Measurements from ENCODE around the gene XPR1. TPM values are rescaled to one million over a fixed set of nuclear protein-coding genes. Genes with fewer than 3 reads are reported as not detected.

Gene XPR1
- total RNA-seq, 1 donor = 25.7 TPM

DNA sequence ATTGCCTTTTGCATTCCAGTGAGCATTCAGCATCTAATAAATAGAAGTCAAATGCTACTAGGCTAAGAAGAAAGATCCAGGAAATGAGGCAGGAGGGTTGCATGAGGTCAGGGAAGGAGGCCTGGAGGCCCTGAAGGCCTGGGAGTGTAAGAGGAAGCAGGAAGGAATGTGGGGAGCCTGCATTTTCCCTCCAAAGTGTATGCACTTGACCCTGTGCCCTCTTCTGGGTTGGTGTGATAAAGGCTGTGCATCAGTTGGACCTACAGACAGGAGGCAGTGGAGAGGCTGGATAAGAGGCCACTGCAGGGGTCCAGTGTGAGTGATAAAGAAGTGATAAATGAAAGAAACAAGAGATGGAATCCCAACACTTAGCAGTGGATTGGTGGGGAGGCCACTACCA lies 301.3 kb downstream of the XPR1 start:
- no peak overlapping the region for H3K4me3 ChIP-seq (ENCODE audit: insufficient read depth, low read length)
- no peak overlapping the region for H3K4me2 ChIP-seq (ENCODE audit: insufficient read depth, low read length)
- peaks cover 8% of the 10 kb centered on the region for H3K36me3 ChIP-seq (ENCODE audit: insufficient read depth, low read length)
- TF ChIP-seq, protein P1, sequence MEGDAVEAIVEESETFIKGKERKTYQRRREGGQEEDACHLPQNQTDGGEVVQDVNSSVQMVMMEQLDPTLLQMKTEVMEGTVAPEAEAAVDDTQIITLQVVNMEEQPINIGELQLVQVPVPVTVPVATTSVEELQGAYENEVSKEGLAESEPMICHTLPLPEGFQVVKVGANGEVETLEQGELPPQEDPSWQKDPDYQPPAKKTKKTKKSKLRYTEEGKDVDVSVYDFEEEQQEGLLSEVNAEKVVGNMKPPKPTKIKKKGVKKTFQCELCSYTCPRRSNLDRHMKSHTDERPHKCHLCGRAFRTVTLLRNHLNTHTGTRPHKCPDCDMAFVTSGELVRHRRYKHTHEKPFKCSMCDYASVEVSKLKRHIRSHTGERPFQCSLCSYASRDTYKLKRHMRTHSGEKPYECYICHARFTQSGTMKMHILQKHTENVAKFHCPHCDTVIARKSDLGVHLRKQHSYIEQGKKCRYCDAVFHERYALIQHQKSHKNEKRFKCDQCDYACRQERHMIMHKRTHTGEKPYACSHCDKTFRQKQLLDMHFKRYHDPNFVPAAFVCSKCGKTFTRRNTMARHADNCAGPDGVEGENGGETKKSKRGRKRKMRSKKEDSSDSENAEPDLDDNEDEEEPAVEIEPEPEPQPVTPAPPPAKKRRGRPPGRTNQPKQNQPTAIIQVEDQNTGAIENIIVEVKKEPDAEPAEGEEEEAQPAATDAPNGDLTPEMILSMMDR (IDR thresholded peaks at IDR 0.05; ENCODE audit: extremely low read depth, low read depth, low read length) = no peak
- H3K27me3 ChIP-seq (ENCODE audit: insufficient read depth, low read length) = no peaks in the 10 kb centered on the region
- no peak overlapping the region for H3K27ac ChIP-seq (ENCODE audit: low read depth, low read length)
- H4K20me1 ChIP-seq (ENCODE audit: insufficient read depth, low read length) = peaks cover 3% of the 10 kb centered on the region
- H2AFZ ChIP-seq (ENCODE audit: low read length) = no peak overlapping the region
- H3K79me2 ChIP-seq (ENCODE audit: insufficient read depth, low read length) = no peaks in the 10 kb centered on the region
- no peaks in the 10 kb centered on the region for H3K9me3 ChIP-seq (ENCODE audit: low read depth, low read length)
- no peak for DNase-seq (ENCODE audit: insufficient read length, low spot score, missing footprints)
- no peaks in the 10 kb centered on the region for H3K4me1 ChIP-seq (ENCODE audit: insufficient read depth, low read length)

DNA sequence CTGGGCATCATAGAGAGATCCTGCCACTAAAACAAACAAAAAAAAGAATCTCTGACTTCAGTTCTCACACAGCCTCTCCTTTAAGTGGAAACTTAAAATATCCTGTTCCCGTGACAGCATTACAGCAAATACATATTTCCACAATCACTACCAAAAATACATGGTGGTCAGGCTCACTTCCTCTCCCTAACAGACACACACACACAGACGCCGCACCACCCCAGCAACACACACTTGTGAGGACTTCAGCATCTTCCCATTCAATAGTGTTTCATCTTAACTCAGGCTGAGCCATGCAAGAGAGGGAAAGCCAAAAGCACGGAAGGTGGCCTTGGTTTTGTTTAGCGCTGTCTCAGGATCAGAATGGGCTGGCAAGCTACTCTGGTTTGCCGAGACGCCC lies 302.7 kb downstream of the XPR1 start:
- H3K79me2 ChIP-seq (ENCODE audit: insufficient read depth, low read length) = no peaks in the 10 kb centered on the region
- H4K20me1 ChIP-seq (ENCODE audit: insufficient read depth, low read length) = no peaks in the 10 kb centered on the region
- TF ChIP-seq, protein P1 (IDR thresholded peaks at IDR 0.05; ENCODE audit: extremely low read depth, low read depth, low read length) = no peak
- peaks cover 5% of the 10 kb centered on the region for H3K36me3 ChIP-seq (ENCODE audit: insufficient read depth, low read length)
- H3K4me3 ChIP-seq (ENCODE audit: insufficient read depth, low read length) = no peak overlapping the region
- no peak for DNase-seq (ENCODE audit: insufficient read length, low spot score, missing footprints)
- H3K27me3 ChIP-seq (ENCODE audit: insufficient read depth, low read length) = no peaks in the 10 kb centered on the region
- no peak overlapping the region for H3K4me2 ChIP-seq (ENCODE audit: insufficient read depth, low read length)
- H2AFZ ChIP-seq (ENCODE audit: low read length) = no peak overlapping the region
- H3K9me3 ChIP-seq (ENCODE audit: low read depth, low read length) = no peaks in the 10 kb centered on the region
- no peaks in the 10 kb centered on the region for H3K4me1 ChIP-seq (ENCODE audit: insufficient read depth, low read length)
- H3K27ac ChIP-seq (ENCODE audit: low read depth, low read length) = no peak overlapping the region

DNA sequence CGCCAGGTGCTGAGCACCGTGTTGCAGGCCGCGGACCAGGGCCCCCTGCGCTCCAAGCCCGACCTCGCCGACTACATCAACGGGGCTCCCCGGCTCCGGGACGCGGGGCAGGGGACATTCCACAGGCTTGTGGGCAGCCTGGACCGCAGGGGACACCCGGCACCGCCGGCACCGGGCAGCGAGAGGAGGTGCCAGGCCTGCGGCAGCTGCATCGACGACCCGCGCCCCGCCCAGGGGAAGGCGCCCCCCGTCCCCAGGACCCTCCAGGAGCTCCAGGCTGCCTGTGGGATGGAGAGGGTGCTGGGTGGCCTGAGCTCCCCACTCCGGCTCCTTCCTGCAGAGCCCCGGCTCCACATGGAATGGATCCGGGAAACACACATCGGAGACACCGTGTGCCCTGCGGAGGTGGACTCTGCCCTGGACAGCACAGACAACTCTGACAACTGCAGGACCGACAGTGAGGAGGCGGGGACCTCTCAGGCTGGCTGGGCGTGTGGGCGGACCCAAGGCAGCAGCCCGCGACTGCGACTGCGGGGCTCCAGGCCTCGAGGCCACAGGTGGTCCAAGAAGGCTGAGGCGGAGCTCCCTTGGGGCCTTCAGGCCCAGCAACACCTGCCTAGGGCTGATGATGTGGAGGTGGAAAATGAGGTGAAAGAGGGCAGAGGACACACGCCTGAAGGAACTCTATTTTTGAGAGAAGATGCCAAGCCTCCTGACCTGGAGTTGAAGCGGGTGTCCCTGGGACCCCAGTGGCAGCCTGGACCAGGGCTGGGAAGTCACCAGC lies 303.7 kb downstream of the XPR1 start:
- H3K4me3 ChIP-seq (ENCODE audit: insufficient read depth, low read length) = no peak overlapping the region
- no peak overlapping the region for H3K4me2 ChIP-seq (ENCODE audit: insufficient read depth, low read length)
- peaks cover 5% of the 10 kb centered on the region for H3K36me3 ChIP-seq (ENCODE audit: insufficient read depth, low read length)
- H3K4me1 ChIP-seq (ENCODE audit: insufficient read depth, low read length) = no peaks in the 10 kb centered on the region
- H3K9me3 ChIP-seq (ENCODE audit: low read depth, low read length) = no peaks in the 10 kb centered on the region
- H3K27me3 ChIP-seq (ENCODE audit: insufficient read depth, low read length) = no peaks in the 10 kb centered on the region
- TF ChIP-seq, protein P1 (IDR thresholded peaks at IDR 0.05; ENCODE audit: extremely low read depth, low read depth, low read length) = no peak
- no peaks in the 10 kb centered on the region for H3K79me2 ChIP-seq (ENCODE audit: insufficient read depth, low read length)
- no peak overlapping the region for H2AFZ ChIP-seq (ENCODE audit: low read length)
- no peaks in the 10 kb centered on the region for H4K20me1 ChIP-seq (ENCODE audit: insufficient read depth, low read length)
- DNase-seq (ENCODE audit: insufficient read length, low spot score, missing footprints) = no peak
- H3K27ac ChIP-seq (ENCODE audit: low read depth, low read length) = no peak overlapping the region

DNA sequence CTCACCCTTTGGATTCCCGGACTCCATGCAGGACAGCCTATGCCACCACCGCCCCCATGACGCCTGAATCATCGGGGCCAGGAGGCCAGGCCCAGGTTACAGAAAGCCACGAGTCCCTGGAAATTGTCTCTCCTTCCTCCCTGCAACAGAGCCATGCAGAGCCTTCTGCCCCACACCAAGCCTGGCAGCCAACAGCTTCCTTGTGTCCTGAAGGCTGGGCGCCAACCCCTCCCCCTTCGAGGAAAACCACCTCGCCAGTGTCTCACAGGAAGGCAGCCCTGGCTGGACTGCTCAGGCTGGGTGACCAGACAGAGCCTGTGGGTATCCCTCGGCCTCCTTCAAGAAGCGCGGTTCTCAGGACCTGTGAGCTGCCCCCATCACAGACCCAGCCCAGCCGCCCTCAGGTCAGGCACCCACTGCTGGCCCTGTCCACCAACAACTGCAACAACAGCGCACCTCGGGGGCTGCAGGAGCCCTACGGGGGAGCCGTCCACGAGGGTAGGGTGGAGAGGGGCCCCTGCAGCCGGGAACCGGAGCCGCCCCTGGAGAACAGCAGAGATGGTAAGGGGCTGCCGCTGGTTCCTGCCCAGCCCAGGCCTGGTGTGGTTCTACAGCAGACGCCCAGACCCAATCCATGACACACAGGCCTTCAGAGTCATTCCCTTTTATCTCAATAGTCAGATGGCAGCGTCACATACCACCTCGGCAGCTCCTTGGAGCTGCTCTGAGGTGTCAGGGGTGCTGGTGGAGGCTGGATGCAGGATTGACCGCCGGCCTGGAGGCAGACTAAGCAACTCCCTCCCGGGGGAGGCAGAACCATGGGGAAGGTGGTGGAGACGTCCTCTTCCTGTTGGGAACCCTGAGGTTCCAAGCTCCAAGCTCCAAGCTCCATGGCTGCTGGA lies 304.5 kb downstream of the XPR1 start:
- H3K9me3 ChIP-seq (ENCODE audit: low read depth, low read length) = no peaks in the 10 kb centered on the region
- H3K4me1 ChIP-seq (ENCODE audit: insufficient read depth, low read length) = no peaks in the 10 kb centered on the region
- no peaks in the 10 kb centered on the region for H4K20me1 ChIP-seq (ENCODE audit: insufficient read depth, low read length)
- no peak overlapping the region for H2AFZ ChIP-seq (ENCODE audit: low read length)
- no peaks in the 10 kb centered on the region for H3K79me2 ChIP-seq (ENCODE audit: insufficient read depth, low read length)
- H3K27me3 ChIP-seq (ENCODE audit: insufficient read depth, low read length) = no peaks in the 10 kb centered on the region
- no peak overlapping the region for H3K4me2 ChIP-seq (ENCODE audit: insufficient read depth, low read length)
- no peak overlapping the region for H3K27ac ChIP-seq (ENCODE audit: low read depth, low read length)
- peaks cover 5% of the 10 kb centered on the region for H3K36me3 ChIP-seq (ENCODE audit: insufficient read depth, low read length)
- TF ChIP-seq, protein P1 (IDR thresholded peaks at IDR 0.05; ENCODE audit: extremely low read depth, low read depth, low read length) = no peak
- H3K4me3 ChIP-seq (ENCODE audit: insufficient read depth, low read length) = no peak overlapping the region
- no peak for DNase-seq (ENCODE audit: insufficient read length, low spot score, missing footprints)
